Measurements from ENCODE around the gene MACROH2A1.

- no peak for TF ChIP-seq MAX (IDR thresholded peaks at IDR 0.05; ENCODE audit: low read depth, low read length)
- TF ChIP-seq POLR2A (IDR thresholded peaks at IDR 0.05; ENCODE audit: extremely low read depth, insufficient read length): no peak
Observed at GRCh38 chr5:135313405-135313804, 85.6 kb downstream of the MACROH2A1 start.

Measured in NB4 (cell line).